ENCODE measurements around the gene CLEC19A.
"Not testable (repeated sequence)": the region's sequence is repeated elsewhere in the genome, so short reads cannot be mapped to it uniquely, and the experiment has no call there.

CLEC19A gene

GRCh38 chr16:19314718-19315425, 29.3 kb downstream of the CLEC19A start:
- DNase-seq (ENCODE audit: low read depth), result no peak
- no peak overlapping the region for H3K4me3 ChIP-seq (replicated peaks; ENCODE audit: low read depth, low read length)
- TF ChIP-seq CTCF (IDR thresholded peaks at IDR 0.05; ENCODE audit: low read length, missing control alignments), result no peak

GRCh38 chr16:19315889-19316433, 30.4 kb downstream of the CLEC19A start:
- TF ChIP-seq CTCF (IDR thresholded peaks at IDR 0.05; ENCODE audit: low read length, missing control alignments), result no peak
- no peak overlapping the region for H3K4me3 ChIP-seq (replicated peaks; ENCODE audit: low read depth, low read length)
- no peak for DNase-seq (ENCODE audit: low read depth)

GRCh38 chr16:19316846-19317245, 31.3 kb downstream of the CLEC19A start:
- TF ChIP-seq CTCF (IDR thresholded peaks at IDR 0.05; ENCODE audit: low read length, missing control alignments), result no peak
- DNase-seq (ENCODE audit: low read depth), result no peak
- no peak overlapping the region for H3K4me3 ChIP-seq (replicated peaks; ENCODE audit: low read depth, low read length)

- not testable (repeated sequence) for DNase-seq (ENCODE audit: low read depth); H3K4me3 ChIP-seq (replicated peaks; ENCODE audit: low read depth, low read length)
Measured at GRCh38 chr16:19321186-19321585, 35.7 kb downstream of the CLEC19A start.

GRCh38 chr16:19323596-19323995, 38.1 kb downstream of the CLEC19A start:
- no peak for TF ChIP-seq CTCF (IDR thresholded peaks at IDR 0.05; ENCODE audit: low read length, missing control alignments)
- H3K4me3 ChIP-seq (replicated peaks; ENCODE audit: low read depth, low read length), result no peak overlapping the region
- DNase-seq (ENCODE audit: low read depth), result no peak

- DNase-seq (ENCODE audit: low read depth), result no peak
- no peak for TF ChIP-seq CTCF (IDR thresholded peaks at IDR 0.05; ENCODE audit: low read length, missing control alignments)
- H3K4me3 ChIP-seq (replicated peaks; ENCODE audit: low read depth, low read length), result no peak overlapping the region
Measured at GRCh38 chr16:19328364-19328763, 42.8 kb downstream of the CLEC19A start.

- H3K4me3 ChIP-seq (replicated peaks; ENCODE audit: low read depth, low read length), result no peak overlapping the region
- TF ChIP-seq CTCF (IDR thresholded peaks at IDR 0.05; ENCODE audit: low read length, missing control alignments), result no peak
- DNase-seq (ENCODE audit: low read depth), result no peak
Measured at GRCh38 chr16:19329932-19330331, 44.4 kb downstream of the CLEC19A start.

All from fibroblast of pulmonary artery (primary cell).